ENCODE data around the gene PABPN1L. TPM values are rescaled to one million over a fixed set of nuclear protein-coding genes. Genes with fewer than 3 reads are reported as not detected.

The PABPN1L gene
- total and polyA plus RNA-seq, 2 of the 13 experiments (the other 11 are each of a cell fraction or from before 2014, with no cell fraction given), result not detected

DNA sequence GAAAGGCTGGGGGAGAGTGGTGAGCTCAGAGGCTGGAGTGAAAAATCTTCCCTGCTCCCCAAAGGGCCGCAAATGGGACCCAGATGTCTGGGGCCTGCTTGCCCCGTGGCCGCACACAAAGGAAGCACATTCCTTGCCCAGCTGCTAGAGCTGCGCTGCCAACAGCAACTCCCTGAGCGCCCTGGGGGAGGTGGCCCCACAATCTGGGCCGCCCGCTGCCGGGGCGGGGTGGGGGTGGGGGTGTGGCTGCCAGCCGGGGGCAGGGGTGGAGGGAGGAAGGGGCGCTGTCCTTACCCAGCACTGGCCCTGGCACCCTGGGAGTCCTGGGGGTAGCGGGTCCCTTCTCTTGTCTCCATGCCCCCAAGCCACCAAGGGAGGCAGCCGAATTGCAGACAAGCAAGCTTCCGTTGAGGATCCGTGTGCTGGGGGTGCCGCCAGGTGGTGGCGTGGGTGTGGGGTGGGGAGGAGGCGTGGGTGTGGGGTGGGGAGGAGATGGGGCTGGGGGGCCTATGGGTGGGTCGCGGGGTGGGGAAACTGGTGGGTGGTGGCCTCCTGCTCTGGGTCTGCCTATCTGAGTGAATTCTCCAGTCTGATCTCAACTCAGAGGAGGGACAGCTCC, 48.4 kb upstream of the PABPN1L start (continued):
- TF ChIP-seq, protein P1, sequence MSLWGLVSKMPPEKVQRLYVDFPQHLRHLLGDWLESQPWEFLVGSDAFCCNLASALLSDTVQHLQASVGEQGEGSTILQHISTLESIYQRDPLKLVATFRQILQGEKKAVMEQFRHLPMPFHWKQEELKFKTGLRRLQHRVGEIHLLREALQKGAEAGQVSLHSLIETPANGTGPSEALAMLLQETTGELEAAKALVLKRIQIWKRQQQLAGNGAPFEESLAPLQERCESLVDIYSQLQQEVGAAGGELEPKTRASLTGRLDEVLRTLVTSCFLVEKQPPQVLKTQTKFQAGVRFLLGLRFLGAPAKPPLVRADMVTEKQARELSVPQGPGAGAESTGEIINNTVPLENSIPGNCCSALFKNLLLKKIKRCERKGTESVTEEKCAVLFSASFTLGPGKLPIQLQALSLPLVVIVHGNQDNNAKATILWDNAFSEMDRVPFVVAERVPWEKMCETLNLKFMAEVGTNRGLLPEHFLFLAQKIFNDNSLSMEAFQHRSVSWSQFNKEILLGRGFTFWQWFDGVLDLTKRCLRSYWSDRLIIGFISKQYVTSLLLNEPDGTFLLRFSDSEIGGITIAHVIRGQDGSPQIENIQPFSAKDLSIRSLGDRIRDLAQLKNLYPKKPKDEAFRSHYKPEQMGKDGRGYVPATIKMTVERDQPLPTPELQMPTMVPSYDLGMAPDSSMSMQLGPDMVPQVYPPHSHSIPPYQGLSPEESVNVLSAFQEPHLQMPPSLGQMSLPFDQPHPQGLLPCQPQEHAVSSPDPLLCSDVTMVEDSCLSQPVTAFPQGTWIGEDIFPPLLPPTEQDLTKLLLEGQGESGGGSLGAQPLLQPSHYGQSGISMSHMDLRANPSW (CRISPR knock-in tag; IDR thresholded peaks at IDR 0.05; ENCODE audit: borderline replicate concordance), result no peak
- no peak for TF ChIP-seq KLF16 (CRISPR knock-in tag; IDR thresholded peaks at IDR 0.05)

DNA sequence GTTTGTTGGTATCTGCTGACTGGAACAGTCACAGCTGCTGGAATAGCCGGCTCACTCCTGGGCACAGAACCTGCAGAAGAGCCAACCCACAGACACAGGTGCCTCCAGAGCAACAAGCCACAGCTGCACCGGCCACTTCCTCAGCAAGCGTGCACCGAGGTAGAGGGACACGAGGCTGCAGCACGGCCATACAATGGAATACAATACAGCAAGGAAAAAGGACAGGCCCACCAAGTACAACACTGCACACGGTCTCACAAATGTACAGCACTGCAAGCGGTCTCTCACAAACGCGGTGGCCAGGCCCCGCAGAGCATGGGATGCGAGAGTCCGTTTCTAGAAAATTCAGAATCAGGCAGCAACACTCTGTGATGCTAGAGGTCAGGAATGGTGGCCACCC, 47.4 kb upstream of the PABPN1L start:
- Histone ChIP-seq H3K36me3 (replicated peaks in 1 of 2; ENCODE audit: control insufficient read depth in 1 of 2, insufficient read depth in 2 of 2, low read length in 2 of 2) (no peaks in the 10 kb centered on the region), H3K27ac (ENCODE audit: extremely low read length, insufficient read depth, low read length) (no peak overlapping the region), H3K4me2 (ENCODE audit: low read depth, low read length) (no peak overlapping the region), H4K20me1 (ENCODE audit: insufficient read depth, low read length) (no peaks in the 10 kb centered on the region), H3K4me1 (ENCODE audit: insufficient read depth, low read length) (no peaks in the 10 kb centered on the region), H3K79me2 (ENCODE audit: insufficient read depth, low read length) (no peaks in the 10 kb centered on the region), H2AFZ (ENCODE audit: low read length) (no peak overlapping the region), H3K9ac (ENCODE audit: insufficient read depth, low read depth, low read length) (no peak overlapping the region), H3K9me3 (ENCODE audit: low read length) (no peaks in the 10 kb centered on the region), H3K27me3 (ENCODE audit: control insufficient read depth in 1 of 2, insufficient read depth in 2 of 2, low read length in 2 of 2) (peaks cover 41 to 87% of the 10 kb centered on the region in 2 experiments), H3K4me3 (replicated peaks in 1 of 3; ENCODE audit: insufficient read depth in 1 of 3, low read depth in 2 of 3, low read length in 3 of 3) (no peak overlapping the region)
- no TSS peak for BruUV-seq (replicated peaks)
- intact Hi-C loops (cut with micrococcal nuclease; ENCODE audit: unreplicated experiment), result no loop called here
- WGBS (ENCODE audit: low lambda C conversion rate), result 29% methylated on average over 13 of the region's 13 CpGs
- in situ Hi-C loops (cut with HindIII; ENCODE audit: extremely low pct_ligation_motif_present, low pct_unique_long_range_greater_than_20kb), result no loop called here
- ATAC-seq (no peak), DNase-seq (ENCODE audit: low spot score) (no peak), FAIRE-seq (no peak)
- POLR2A ChIA-PET, result no interaction called here
- CTCF ChIA-PET (ENCODE audit: low intra/inter-chr PET ratio, low total read pairs), result no interaction called here
- no peak for TF ChIP-seq MYC (CRISPR knock-in tag; IDR thresholded peaks at IDR 0.05; ENCODE audit: borderline replicate concordance)
- no peak for TF ChIP-seq PAWR (CRISPR knock-in tag; IDR thresholded peaks at IDR 0.05; ENCODE audit: borderline replicate concordance)
- no peak for TF ChIP-seq NR2F1 (CRISPR knock-in tag; IDR thresholded peaks at IDR 0.05)
- no peak for TF ChIP-seq TBP (CRISPR knock-in tag; IDR thresholded peaks at IDR 0.05)
- TF ChIP-seq, protein P2, sequence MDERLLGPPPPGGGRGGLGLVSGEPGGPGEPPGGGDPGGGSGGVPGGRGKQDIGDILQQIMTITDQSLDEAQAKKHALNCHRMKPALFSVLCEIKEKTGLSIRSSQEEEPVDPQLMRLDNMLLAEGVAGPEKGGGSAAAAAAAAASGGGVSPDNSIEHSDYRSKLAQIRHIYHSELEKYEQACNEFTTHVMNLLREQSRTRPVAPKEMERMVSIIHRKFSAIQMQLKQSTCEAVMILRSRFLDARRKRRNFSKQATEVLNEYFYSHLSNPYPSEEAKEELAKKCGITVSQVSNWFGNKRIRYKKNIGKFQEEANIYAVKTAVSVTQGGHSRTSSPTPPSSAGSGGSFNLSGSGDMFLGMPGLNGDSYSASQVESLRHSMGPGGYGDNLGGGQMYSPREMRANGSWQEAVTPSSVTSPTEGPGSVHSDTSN (CRISPR knock-in tag; IDR thresholded peaks at IDR 0.05), result no peak
- no peak for TF ChIP-seq ZNF547 (CRISPR knock-in tag; IDR thresholded peaks at IDR 0.05)
- TF ChIP-seq, protein P3, sequence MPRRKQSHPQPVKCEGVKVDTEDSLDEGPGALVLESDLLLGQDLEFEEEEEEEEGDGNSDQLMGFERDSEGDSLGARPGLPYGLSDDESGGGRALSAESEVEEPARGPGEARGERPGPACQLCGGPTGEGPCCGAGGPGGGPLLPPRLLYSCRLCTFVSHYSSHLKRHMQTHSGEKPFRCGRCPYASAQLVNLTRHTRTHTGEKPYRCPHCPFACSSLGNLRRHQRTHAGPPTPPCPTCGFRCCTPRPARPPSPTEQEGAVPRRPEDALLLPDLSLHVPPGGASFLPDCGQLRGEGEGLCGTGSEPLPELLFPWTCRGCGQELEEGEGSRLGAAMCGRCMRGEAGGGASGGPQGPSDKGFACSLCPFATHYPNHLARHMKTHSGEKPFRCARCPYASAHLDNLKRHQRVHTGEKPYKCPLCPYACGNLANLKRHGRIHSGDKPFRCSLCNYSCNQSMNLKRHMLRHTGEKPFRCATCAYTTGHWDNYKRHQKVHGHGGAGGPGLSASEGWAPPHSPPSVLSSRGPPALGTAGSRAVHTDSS (CRISPR knock-in tag; conservative IDR thresholded peaks at IDR 0.05), result no peak
- TF ChIP-seq, protein P4, sequence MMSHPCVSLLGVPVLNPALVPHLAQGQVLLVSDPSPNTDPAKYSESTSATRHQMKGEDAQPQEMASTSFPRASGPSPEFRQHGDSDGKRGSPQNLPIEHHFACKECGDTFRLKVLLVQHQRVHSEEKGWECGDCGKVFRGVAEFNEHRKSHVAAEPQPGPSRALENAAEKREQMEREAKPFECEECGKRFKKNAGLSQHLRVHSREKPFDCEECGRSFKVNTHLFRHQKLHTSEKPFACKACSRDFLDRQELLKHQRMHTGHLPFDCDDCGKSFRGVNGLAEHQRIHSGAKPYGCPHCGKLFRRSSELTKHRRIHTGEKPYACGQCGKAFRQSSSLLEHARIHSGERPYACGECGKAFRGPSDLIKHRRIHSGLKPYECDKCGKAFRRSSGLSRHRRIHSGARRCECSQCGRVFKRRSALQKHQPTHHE (CRISPR knock-in tag; IDR thresholded peaks at IDR 0.05; ENCODE audit: borderline replicate concordance), result no peak
- TF ChIP-seq SOX6 (IDR thresholded peaks at IDR 0.05), result no peak
- no peak for TF ChIP-seq SOX6 (CRISPR knock-in tag; IDR thresholded peaks at IDR 0.05)
- TF ChIP-seq ZNF883 (CRISPR knock-in tag; IDR thresholded peaks at IDR 0.05; ENCODE audit: not compliant biosample characterization), result no peak
- TF ChIP-seq, protein P5, sequence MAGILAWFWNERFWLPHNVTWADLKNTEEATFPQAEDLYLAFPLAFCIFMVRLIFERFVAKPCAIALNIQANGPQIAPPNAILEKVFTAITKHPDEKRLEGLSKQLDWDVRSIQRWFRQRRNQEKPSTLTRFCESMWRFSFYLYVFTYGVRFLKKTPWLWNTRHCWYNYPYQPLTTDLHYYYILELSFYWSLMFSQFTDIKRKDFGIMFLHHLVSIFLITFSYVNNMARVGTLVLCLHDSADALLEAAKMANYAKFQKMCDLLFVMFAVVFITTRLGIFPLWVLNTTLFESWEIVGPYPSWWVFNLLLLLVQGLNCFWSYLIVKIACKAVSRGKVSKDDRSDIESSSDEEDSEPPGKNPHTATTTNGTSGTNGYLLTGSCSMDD (CRISPR knock-in tag; IDR thresholded peaks at IDR 0.05), result no peak
- no peak for TF ChIP-seq ZNF496 (CRISPR knock-in tag; IDR thresholded peaks at IDR 0.05; ENCODE audit: insufficient replicate concordance)

Data from HepG2 (cell line).